ENCODE measurements around the gene OLA1.

GRCh38 chr2:174248187-174248997, at the start of gene OLA1:
- TF ChIP-seq CTCF (IDR thresholded peaks at IDR 0.05 in 2 of 3, conservative IDR thresholded peaks at IDR 0.05 in 1 of 3; ENCODE audit: insufficient read depth in 2 of 3, low read depth in 1 of 3, low read length in 3 of 3), result no peak
- peak; percentile 79; the same call in 1 of the 2 replicates for TF ChIP-seq ATF6 (CRISPR knock-in tag; IDR thresholded peaks at IDR 0.05)
- TF ChIP-seq JUN (IDR thresholded peaks at IDR 0.05; ENCODE audit: borderline replicate concordance, low read depth, low read length), result peak; percentile 23; the same call in 1 of the 2 replicates
- TF ChIP-seq JUN (CRISPR knock-in tag; IDR thresholded peaks at IDR 0.05; ENCODE audit: borderline replicate concordance), result 0 out of 2 replicates have a peak, but pooled peaks have one; percentile 14

All from K562 (cell line).